Activated naive CD4-positive, alpha-beta T cell treated with anti-CD3 and anti-CD28 coated beads, Interleukin-2, amount 10 ng/mL, durations not matched to agents 7 days and 5 days (primary cell): Measurements from ENCODE around the gene FAM118A.

Experiments used
- CTCF ChIA-PET: fragments of 350-600 bp; sonication (Branson Sonifier 250); formaldehyde crosslinking; loops from one replicate; lab custom pipeline; 2021; ENCODE audit warnings: antibody characterized with exemption; lab: Charles Lee
- DNase-seq: peaks from one replicate; pipeline ENCODE4 v3.0.0-alpha.2; 2020
- H3K27ac Mint-ChIP-seq: one replicate; pipeline ENCODE4 v1.8.0; 2021; ENCODE audit warnings: mild to moderate bottlenecking, moderate library complexity, mixed read lengths
- H3K27me3 Mint-ChIP-seq: one replicate; pipeline ENCODE4 v1.8.0; 2021; ENCODE audit warnings: mild to moderate bottlenecking, mixed read lengths
- H3K36me3 Mint-ChIP-seq: one replicate; pipeline ENCODE4 v1.8.0; 2021; ENCODE audit warnings: mixed read lengths
- H3K4me1 Mint-ChIP-seq: one replicate; pipeline ENCODE4 v1.8.0; 2021; ENCODE audit warnings: mixed read lengths
- H3K4me3 Mint-ChIP-seq: one replicate; pipeline ENCODE4 v1.8.0; 2021; ENCODE audit warnings: mild to moderate bottlenecking, moderate library complexity, mixed read lengths
- H3K9me3 Mint-ChIP-seq: one replicate; pipeline ENCODE4 v1.8.0; 2021; ENCODE audit warnings: mixed read lengths

Gene FAM118A

GRCh38 chr22:45310977-45311531 is 1.3 kb downstream of the FAM118A start:
- H3K9me3 Mint-ChIP-seq, result no peaks in the 10 kb centered on the region
- H3K36me3 Mint-ChIP-seq, result peaks cover 28% of the 10 kb centered on the region
- H3K27ac Mint-ChIP-seq, result peak overlapping the region; percentile 29
- peaks cover 4% of the 10 kb centered on the region for H3K27me3 Mint-ChIP-seq
- peak overlapping the region; percentile 78 for H3K4me3 Mint-ChIP-seq
- peaks cover 67% of the 10 kb centered on the region for H3K4me1 Mint-ChIP-seq
- CTCF ChIA-PET, result no interaction called here
- no peak for DNase-seq

- no peak overlapping the region for H3K27ac Mint-ChIP-seq
- CTCF ChIA-PET, result no interaction called here
- H3K36me3 Mint-ChIP-seq, result peaks cover 29% of the 10 kb centered on the region
- H3K9me3 Mint-ChIP-seq, result no peaks in the 10 kb centered on the region
- peaks cover 4% of the 10 kb centered on the region for H3K27me3 Mint-ChIP-seq
- no peak overlapping the region for H3K4me3 Mint-ChIP-seq
- DNase-seq, result no peak
- H3K4me1 Mint-ChIP-seq, result peaks cover 76% of the 10 kb centered on the region
Observed at GRCh38 chr22:45312415-45312814, 2.7 kb downstream of the FAM118A start.

GRCh38 chr22:45312856-45313255 is 3.1 kb downstream of the FAM118A start:
- Mint-ChIP-seq H3K4me1 (peaks cover 80% of the 10 kb centered on the region), H3K4me3 (no peak overlapping the region)
- CTCF ChIA-PET, result no interaction called here

GRCh38 chr22:45314054-45314721 is 4.5 kb downstream of the FAM118A start:
- H3K27ac Mint-ChIP-seq, result no peak overlapping the region
- no peak for DNase-seq
- CTCF ChIA-PET, result interaction anchor here (1.1 kb wide), 1 partner anchor 40 kb away, joined by 3 read pairs; no protein-coding TSS in a partner anchor
- H3K4me3 Mint-ChIP-seq, result no peak overlapping the region
- H3K4me1 Mint-ChIP-seq, result peaks cover 83% of the 10 kb centered on the region
- H3K9me3 Mint-ChIP-seq, result no peaks in the 10 kb centered on the region
- H3K36me3 Mint-ChIP-seq, result peaks cover 28% of the 10 kb centered on the region
- no peaks in the 10 kb centered on the region for H3K27me3 Mint-ChIP-seq

More at GRCh38 chr22:45312856-45313255, 3.1 kb downstream of the FAM118A start:
- no peaks in the 10 kb centered on the region for H3K27me3 Mint-ChIP-seq
- no peaks in the 10 kb centered on the region for H3K9me3 Mint-ChIP-seq
- H3K27ac Mint-ChIP-seq, result no peak overlapping the region
- H3K36me3 Mint-ChIP-seq, result peaks cover 30% of the 10 kb centered on the region
- no peak for DNase-seq

- H3K27me3 Mint-ChIP-seq, result no peaks in the 10 kb centered on the region
- no peak for DNase-seq
- H3K4me1 Mint-ChIP-seq, result peaks cover 86% of the 10 kb centered on the region
- H3K27ac Mint-ChIP-seq, result no peak overlapping the region
- no peak overlapping the region for H3K4me3 Mint-ChIP-seq
- no peaks in the 10 kb centered on the region for H3K9me3 Mint-ChIP-seq
- CTCF ChIA-PET, result interaction anchor here (1.1 kb wide), 1 partner anchor 39 kb away, joined by 3 read pairs; no protein-coding TSS in a partner anchor
- peaks cover 31% of the 10 kb centered on the region for H3K36me3 Mint-ChIP-seq
Observed at GRCh38 chr22:45314786-45315185, 5.1 kb downstream of the FAM118A start.

- H3K4me3 Mint-ChIP-seq, result peak overlapping the region; percentile 10
- peaks cover 91% of the 10 kb centered on the region for H3K4me1 Mint-ChIP-seq
- H3K27ac Mint-ChIP-seq, result peak overlapping the region; percentile 98
- H3K9me3 Mint-ChIP-seq, result no peaks in the 10 kb centered on the region
- H3K27me3 Mint-ChIP-seq, result no peaks in the 10 kb centered on the region
- no peak for DNase-seq
- CTCF ChIA-PET, result no interaction called here
- peaks cover 31% of the 10 kb centered on the region for H3K36me3 Mint-ChIP-seq
Observed at GRCh38 chr22:45316796-45317526, 7.2 kb downstream of the FAM118A start.

- DNase-seq, result peak; percentile 56
- peaks cover 95% of the 10 kb centered on the region for H3K4me1 Mint-ChIP-seq
Observed at GRCh38 chr22:45317551-45318167, 7.9 kb downstream of the FAM118A start.

GRCh38 chr22:45318168-45318557 is 8.4 kb downstream of the FAM118A start:
- peaks cover 30% of the 10 kb centered on the region for H3K36me3 Mint-ChIP-seq
- peak; percentile 91 for DNase-seq
- peak overlapping the region; percentile 77 for H3K4me3 Mint-ChIP-seq
- H3K9me3 Mint-ChIP-seq, result no peaks in the 10 kb centered on the region
- H3K27me3 Mint-ChIP-seq, result no peaks in the 10 kb centered on the region
- CTCF ChIA-PET, result interaction anchor here (1.0 kb wide), 1 partner anchor 72 kb away, joined by 3 read pairs; no protein-coding TSS in a partner anchor
- H3K27ac Mint-ChIP-seq, result peak overlapping the region; percentile 98
- H3K4me1 Mint-ChIP-seq, result peaks cover 92% of the 10 kb centered on the region

More at GRCh38 chr22:45317551-45318167, 7.9 kb downstream of the FAM118A start:
- Mint-ChIP-seq H3K9me3 (no peaks in the 10 kb centered on the region), H3K36me3 (peaks cover 33% of the 10 kb centered on the region), H3K4me3 (peak overlapping the region; percentile 77), H3K27ac (peak overlapping the region; percentile 98), H3K27me3 (no peaks in the 10 kb centered on the region)
- CTCF ChIA-PET, result interaction anchor here (1.0 kb wide), 1 partner anchor 72 kb away, joined by 3 read pairs; no protein-coding TSS in a partner anchor

GRCh38 chr22:45318558-45319323 is 9.0 kb downstream of the FAM118A start:
- H3K9me3 Mint-ChIP-seq, result no peaks in the 10 kb centered on the region
- H3K27ac Mint-ChIP-seq, result peak overlapping the region; percentile 98
- peak; percentile 64 for DNase-seq
- peaks cover 92% of the 10 kb centered on the region for H3K4me1 Mint-ChIP-seq
- CTCF ChIA-PET, result interaction anchor here (1.0 kb wide), 1 partner anchor 71 kb away, joined by 3 read pairs; no protein-coding TSS in a partner anchor
- no peaks in the 10 kb centered on the region for H3K27me3 Mint-ChIP-seq
- peaks cover 34% of the 10 kb centered on the region for H3K36me3 Mint-ChIP-seq
- peak overlapping the region; percentile 77 for H3K4me3 Mint-ChIP-seq

GRCh38 chr22:45319324-45319685 is 9.6 kb downstream of the FAM118A start:
- peaks cover 94% of the 10 kb centered on the region for H3K4me1 Mint-ChIP-seq
- H3K4me3 Mint-ChIP-seq, result peak overlapping the region; percentile 77
- no peak for DNase-seq
- peaks cover 37% of the 10 kb centered on the region for H3K36me3 Mint-ChIP-seq
- H3K27me3 Mint-ChIP-seq, result no peaks in the 10 kb centered on the region
- CTCF ChIA-PET, result no interaction called here
- peak overlapping the region; percentile 98 for H3K27ac Mint-ChIP-seq
- no peaks in the 10 kb centered on the region for H3K9me3 Mint-ChIP-seq

- DNase-seq, result no peak
- CTCF ChIA-PET, result no interaction called here
- H3K4me3 Mint-ChIP-seq, result peak overlapping the region; percentile 77
- peaks cover 90% of the 10 kb centered on the region for H3K4me1 Mint-ChIP-seq
- H3K9me3 Mint-ChIP-seq, result no peaks in the 10 kb centered on the region
- peak overlapping the region; percentile 98 for H3K27ac Mint-ChIP-seq
- peaks cover 45% of the 10 kb centered on the region for H3K36me3 Mint-ChIP-seq
- H3K27me3 Mint-ChIP-seq, result no peaks in the 10 kb centered on the region
Observed at GRCh38 chr22:45320357-45320976, 10.7 kb downstream of the FAM118A start.

- H3K4me1 Mint-ChIP-seq, result peaks cover 76% of the 10 kb centered on the region
- no peaks in the 10 kb centered on the region for H3K27me3 Mint-ChIP-seq
- H3K4me3 Mint-ChIP-seq, result no peak overlapping the region
- peaks cover 48% of the 10 kb centered on the region for H3K36me3 Mint-ChIP-seq
- CTCF ChIA-PET, result no interaction called here
- DNase-seq, result no peak
- H3K9me3 Mint-ChIP-seq, result no peaks in the 10 kb centered on the region
- peak overlapping the region; percentile 62 for H3K27ac Mint-ChIP-seq
Observed at GRCh38 chr22:45321827-45322226, 12.1 kb downstream of the FAM118A start.

- Mint-ChIP-seq H3K36me3 (peaks cover 53% of the 10 kb centered on the region), H3K27me3 (no peaks in the 10 kb centered on the region), H3K4me3 (peak overlapping the region; percentile 56), H3K4me1 (peaks cover 65% of the 10 kb centered on the region), H3K27ac (peak overlapping the region; percentile 85), H3K9me3 (no peaks in the 10 kb centered on the region)
- CTCF ChIA-PET, result no interaction called here
- no peak for DNase-seq
Observed at GRCh38 chr22:45322873-45323525, 13.3 kb downstream of the FAM118A start.
